ENCODE data around the gene JMJD8. TPM values are rescaled to one million over a fixed set of nuclear protein-coding genes. Genes with fewer than 3 reads are reported as not detected.

The JMJD8 gene
- total and polyA plus RNA-seq, 10 donors: 24.9 to 58.7 (median 35.9) TPM

GRCh38 chr16:681746-682427 lies 2.2 kb downstream of the JMJD8 start:
- intact Hi-C loops (cut with DNase I; ENCODE audit: low total_unique reads): no loop called here

DNA sequence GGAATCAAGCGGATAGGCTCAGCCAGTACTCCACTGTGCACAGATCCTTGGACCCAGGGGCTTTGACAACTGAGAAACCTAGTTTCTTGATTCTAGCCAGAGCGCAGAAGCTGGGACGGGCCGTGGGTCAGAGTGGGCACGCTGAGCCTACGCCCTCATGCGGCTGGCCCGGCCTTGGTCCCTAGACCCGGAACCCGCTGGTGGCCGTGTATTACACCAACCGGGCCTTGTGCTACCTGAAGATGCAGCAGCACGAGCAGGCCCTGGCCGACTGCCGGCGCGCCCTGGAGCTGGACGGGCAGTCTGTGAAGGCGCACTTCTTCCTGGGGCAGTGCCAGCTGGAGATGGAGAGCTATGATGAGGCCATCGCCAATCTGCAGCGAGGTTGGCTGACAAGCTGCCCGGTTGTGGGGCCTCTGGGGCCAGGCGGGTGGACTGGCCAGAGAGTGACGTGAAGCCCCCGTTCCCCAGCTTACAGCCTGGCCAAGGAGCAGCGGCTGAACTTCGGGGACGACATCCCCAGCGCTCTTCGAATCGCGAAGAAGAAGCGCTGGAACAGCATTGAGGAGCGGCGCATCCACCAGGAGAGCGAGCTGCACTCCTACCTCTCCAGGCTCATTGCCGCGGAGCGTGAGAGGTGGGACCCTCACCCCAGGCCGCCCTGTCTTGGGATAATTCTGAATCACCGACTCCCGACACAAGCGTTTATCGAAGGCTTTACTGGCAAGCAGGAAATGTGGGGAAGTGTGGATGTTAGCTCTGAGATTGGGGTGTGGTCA lies 3.0 kb downstream of the JMJD8 start:
- peak; percentile 82 for DNase-seq
- peaks cover 0 to 35% (median 19%) of the 10 kb centered on the region in 6 donors for H3K36me3 ChIP-seq
- peak overlapping the region; percentile 65 to 93 (median 76) for H3K4me3 ChIP-seq
- H3K9me3 ChIP-seq: no peaks in the 10 kb centered on the region
- peaks cover 0 to 20% (median 10%) of the 10 kb centered on the region in 7 donors for H3K27me3 ChIP-seq (replicated peaks in 1 of 7)
- peak overlapping the region; percentile 64 to 97 (median 92) for H3K27ac ChIP-seq
- 47 to 90% (median 52%) methylated on average over 26 to 44 of the region's 44 CpGs for WGBS, 5 donors
- intact Hi-C loops (cut with DNase I; ENCODE audit: low total_unique reads): no loop called here
- peaks cover 30 to 83% (median 70%) of the 10 kb centered on the region in 6 donors for H3K4me1 ChIP-seq
- TF ChIP-seq POLR2AphosphoS5 (IDR thresholded peaks at IDR 0.05) (peak in 2 of 3 donors; percentile 31 to 66), POLR2A (IDR thresholded peaks at IDR 0.05) (no peak)

More at GRCh38 chr16:681746-682427, 2.2 kb downstream of the JMJD8 start:
- no peak for DNase-seq
- Histone ChIP-seq H3K27me3 (replicated peaks in 1 of 7) (peaks cover 0 to 13% (median 4%) of the 10 kb centered on the region in 7 donors), H3K4me1 (peaks cover 30 to 84% (median 70%) of the 10 kb centered on the region in 6 donors), H3K9me3 (no peaks in the 10 kb centered on the region), H3K27ac (peak overlapping the region in 2 of 8 donors; percentile 95 to 97), H3K36me3 (peaks cover 0 to 43% (median 25%) of the 10 kb centered on the region in 6 donors), H3K4me3 (peak overlapping the region in 3 of 8 donors; percentile 73 to 86 (median 77))
- WGBS, 5 donors: 78 to 86% (median 79%) methylated on average over 15 to 28 of the region's 28 CpGs
- TF ChIP-seq POLR2AphosphoS5 (IDR thresholded peaks at IDR 0.05) (peak in 1 of 3 donors; percentile 36), POLR2A (IDR thresholded peaks at IDR 0.05) (no peak), CTCF (IDR thresholded peaks at IDR 0.05 in 8 of 11, conservative IDR thresholded peaks at IDR 0.05 in 3 of 11) (no peak)

- TF ChIP-seq POLR2AphosphoS5 (IDR thresholded peaks at IDR 0.05) (no peak), POLR2A (IDR thresholded peaks at IDR 0.05) (no peak), CTCF (IDR thresholded peaks at IDR 0.05 in 8 of 11, conservative IDR thresholded peaks at IDR 0.05 in 3 of 11) (no peak)
- peak overlapping the region; percentile 64 to 97 (median 92) for H3K27ac ChIP-seq
- DNase-seq: no peak
- WGBS, 5 donors: 0 to 1% (median 0%) methylated on average over 5 to 38 of the region's 38 CpGs
- peak overlapping the region; percentile 65 to 93 (median 76) for H3K4me3 ChIP-seq
- peaks cover 0 to 26% (median 10%) of the 10 kb centered on the region in 7 donors for H3K27me3 ChIP-seq (replicated peaks in 1 of 7)
- H3K36me3 ChIP-seq: peaks cover 0 to 30% (median 17%) of the 10 kb centered on the region in 6 donors
- intact Hi-C loops (cut with DNase I; ENCODE audit: low total_unique reads): no loop called here
- peaks cover 34 to 83% (median 69%) of the 10 kb centered on the region in 6 donors for H3K4me1 ChIP-seq
- H3K9me3 ChIP-seq: no peaks in the 10 kb centered on the region
These were observed 3.5 kb downstream of the JMJD8 start for GRCh38 chr16:680625-680945.

GRCh38 chr16:679814-680624 lies 4.1 kb downstream of the JMJD8 start, which contains the start of gene STUB1:
TSS of gene STUB1 (plus strand) at chr16:680410. CDS start at chr16:680526, 116 bp downstream.
- H3K27me3 ChIP-seq (replicated peaks in 1 of 7): peaks cover 0 to 31% (median 15%) of the 10 kb centered on the region in 7 donors
- TF ChIP-seq POLR2A (IDR thresholded peaks at IDR 0.05) (peak in 2 of 3 donors; percentile 24 to 40), POLR2AphosphoS5 (IDR thresholded peaks at IDR 0.05) (peak; percentile 79 to 87 (median 80)), CTCF (IDR thresholded peaks at IDR 0.05 in 8 of 11, conservative IDR thresholded peaks at IDR 0.05 in 3 of 11) (no peak)
- peaks cover 0 to 24% (median 17%) of the 10 kb centered on the region in 6 donors for H3K36me3 ChIP-seq
- 0 to 2% (median 2%) methylated on average over 29 to 91 of the region's 91 CpGs for WGBS, 5 donors
- no peaks in the 10 kb centered on the region for H3K9me3 ChIP-seq
- peak within 1 kb of the TSS; percentile 64 to 97 (median 92) for H3K27ac ChIP-seq
- peak within 1 kb of the TSS; percentile 65 to 93 (median 76) for H3K4me3 ChIP-seq
- peak; percentile 96 for DNase-seq
- intact Hi-C loops (cut with DNase I; ENCODE audit: low total_unique reads): no loop called here
- peaks cover 34 to 83% (median 69%) of the 10 kb centered on the region in 6 donors for H3K4me1 ChIP-seq

Data from spleen (tissue), 11 donors.